Suprapubic skin (tissue), 4 donors: Measurements from ENCODE around the gene BMPR1B. TPM values are rescaled to one million over a fixed set of nuclear protein-coding genes. Genes with fewer than 3 reads are reported as not detected.

Experiments used
- DNase-seq, 2 donors: peaks; one replicate each; pipeline ENCODE4 v3.0.0-alpha.2; 2019; ENCODE audit warnings: low spot score in 2 of 2
- H3K27ac ChIP-seq: fragments of 200-600 bp; sonication (generic); one replicate; pipeline ENCODE4 v1.5.1; 2019
- H3K27me3 ChIP-seq: fragments of 200-600 bp; sonication (generic); one replicate; pipeline ENCODE4 v1.5.1; 2019
- H3K36me3 ChIP-seq: fragments of 200-600 bp; sonication (generic); one replicate; pipeline ENCODE4 v1.5.1; 2019
- H3K4me1 ChIP-seq: fragments of 200-600 bp; sonication (generic); one replicate; pipeline ENCODE4 v1.5.1; 2019
- H3K4me3 ChIP-seq: fragments of 200-600 bp; sonication (generic); one replicate; pipeline ENCODE4 v1.5.1; 2019; ENCODE audit warnings: mild to moderate bottlenecking
- H3K9me3 ChIP-seq: fragments of 200-600 bp; sonication (generic); one replicate; pipeline ENCODE4 v1.5.1; 2019
- EP300 ChIP-seq: sonication (generic); formaldehyde crosslinking; IDR thresholded peaks from one replicate; pipeline ENCODE4 v1.6.1; 2017; ENCODE audit warnings: antibody characterized with exemption
- POLR2A ChIP-seq, 2 donors: fragments of 450-650 bp; IDR thresholded peaks; one replicate each; pipeline ENCODE4 v1.6.1; 2017; ENCODE audit warnings: antibody characterized with exemption in 2 of 2, mild to moderate bottlenecking in 2 of 2, moderate library complexity in 2 of 2
- POLR2AphosphoS5 ChIP-seq, 3 donors: sonication (generic); formaldehyde crosslinking; IDR thresholded peaks; one replicate each; pipeline ENCODE4 v1.6.1; 2017; ENCODE audit warnings: antibody characterized with exemption in 3 of 3
- WGBS: methylation state at CpG from one replicate; pipeline ENCODE4 v1.1.5; 2018; 5-methylcytosine and 5-hydroxymethylcytosine counted together
- total RNA-seq, 4 donors: library from RNA; depleted of rRNA; stranded (reverse); fragments of >200 nt; gene quantifications; one replicate each; pipeline ENCODE4 v1.1.0, GENCODE V29; 2016
- TF ChIP-seq, protein P1 (sequence below), 2 donors: fragments of 200-600 bp in 1 of 2; fragments of 450-650 bp in 1 of 2; sonication (generic) in 1 of 2; IDR thresholded peaks; one replicate each; pipeline ENCODE4 v1.5.1; 2016 to 2019; ENCODE audit warnings: antibody characterized with exemption in 2 of 2, mild to moderate bottlenecking in 1 of 2, moderate library complexity in 1 of 2

Gene BMPR1B
- total RNA-seq, 4 donors from 2014 or later: 0.38 to 1.2 (median 0.75) TPM

DNA sequence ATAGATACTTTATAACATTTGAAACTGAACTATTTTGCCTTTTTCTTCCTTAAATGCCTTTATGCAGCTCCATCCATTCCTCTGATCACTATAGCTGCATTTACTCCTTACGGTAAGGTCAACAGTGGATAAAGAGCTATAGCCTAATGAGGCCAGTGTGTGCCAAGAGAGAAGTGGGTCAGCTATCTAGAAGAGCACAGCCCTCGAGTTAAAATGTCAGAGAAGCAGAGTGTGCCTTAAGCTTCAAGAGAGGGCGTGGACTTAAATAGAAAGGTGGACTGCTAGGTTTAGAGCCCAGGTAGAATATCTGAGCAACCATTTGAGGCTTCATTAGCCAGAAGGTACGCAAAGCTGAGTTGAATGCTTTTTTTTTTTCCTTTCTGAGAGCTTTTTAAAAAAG, 347.4 kb downstream of the BMPR1B start:
- Histone ChIP-seq H3K27ac (no peak overlapping the region), H3K27me3 (no peaks in the 10 kb centered on the region), H3K4me1 (no peaks in the 10 kb centered on the region), H3K4me3 (no peak overlapping the region), H3K36me3 (no peaks in the 10 kb centered on the region), H3K9me3 (no peaks in the 10 kb centered on the region)
- DNase-seq: no peak
- whole genome bisulfite sequencing: 85% methylated on average over 4 of the region's 4 CpGs
- TF ChIP-seq POLR2AphosphoS5 (IDR thresholded peaks at IDR 0.05) (no peak), EP300 (no peak), POLR2A (IDR thresholded peaks at IDR 0.05) (no peak)
- TF ChIP-seq, protein P1, sequence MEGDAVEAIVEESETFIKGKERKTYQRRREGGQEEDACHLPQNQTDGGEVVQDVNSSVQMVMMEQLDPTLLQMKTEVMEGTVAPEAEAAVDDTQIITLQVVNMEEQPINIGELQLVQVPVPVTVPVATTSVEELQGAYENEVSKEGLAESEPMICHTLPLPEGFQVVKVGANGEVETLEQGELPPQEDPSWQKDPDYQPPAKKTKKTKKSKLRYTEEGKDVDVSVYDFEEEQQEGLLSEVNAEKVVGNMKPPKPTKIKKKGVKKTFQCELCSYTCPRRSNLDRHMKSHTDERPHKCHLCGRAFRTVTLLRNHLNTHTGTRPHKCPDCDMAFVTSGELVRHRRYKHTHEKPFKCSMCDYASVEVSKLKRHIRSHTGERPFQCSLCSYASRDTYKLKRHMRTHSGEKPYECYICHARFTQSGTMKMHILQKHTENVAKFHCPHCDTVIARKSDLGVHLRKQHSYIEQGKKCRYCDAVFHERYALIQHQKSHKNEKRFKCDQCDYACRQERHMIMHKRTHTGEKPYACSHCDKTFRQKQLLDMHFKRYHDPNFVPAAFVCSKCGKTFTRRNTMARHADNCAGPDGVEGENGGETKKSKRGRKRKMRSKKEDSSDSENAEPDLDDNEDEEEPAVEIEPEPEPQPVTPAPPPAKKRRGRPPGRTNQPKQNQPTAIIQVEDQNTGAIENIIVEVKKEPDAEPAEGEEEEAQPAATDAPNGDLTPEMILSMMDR (IDR thresholded peaks at IDR 0.05): no peak

DNA sequence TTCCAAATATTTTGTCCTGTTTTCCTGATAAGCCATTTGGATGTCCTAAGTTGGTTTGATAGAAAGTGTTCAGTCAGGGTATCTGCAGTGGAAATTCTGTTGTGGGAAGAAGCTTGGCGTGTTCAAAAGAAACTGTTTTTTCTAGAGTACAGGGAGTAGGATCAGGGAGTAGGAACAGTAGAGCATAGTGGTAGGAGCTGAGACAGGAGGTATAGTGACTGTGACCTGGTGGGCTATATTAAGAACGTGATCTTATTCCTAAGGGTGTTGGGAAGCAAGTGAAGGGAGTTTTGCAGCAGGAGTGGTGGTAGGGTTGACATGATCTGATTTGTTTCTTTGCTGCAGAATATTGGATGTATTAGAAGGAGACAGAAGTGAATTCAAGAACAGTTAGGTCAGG, 348.2 kb downstream of the BMPR1B start:
- TF ChIP-seq POLR2A (IDR thresholded peaks at IDR 0.05) (no peak), POLR2AphosphoS5 (IDR thresholded peaks at IDR 0.05) (no peak), EP300 (no peak)
- TF ChIP-seq, protein P1 (IDR thresholded peaks at IDR 0.05): no peak
- Histone ChIP-seq H3K27me3 (no peaks in the 10 kb centered on the region), H3K4me3 (no peak overlapping the region), H3K27ac (no peak overlapping the region), H3K9me3 (no peaks in the 10 kb centered on the region), H3K36me3 (no peaks in the 10 kb centered on the region), H3K4me1 (no peaks in the 10 kb centered on the region)
- 90% methylated on average over 2 of the region's 2 CpGs for WGBS
- DNase-seq: no peak

DNA sequence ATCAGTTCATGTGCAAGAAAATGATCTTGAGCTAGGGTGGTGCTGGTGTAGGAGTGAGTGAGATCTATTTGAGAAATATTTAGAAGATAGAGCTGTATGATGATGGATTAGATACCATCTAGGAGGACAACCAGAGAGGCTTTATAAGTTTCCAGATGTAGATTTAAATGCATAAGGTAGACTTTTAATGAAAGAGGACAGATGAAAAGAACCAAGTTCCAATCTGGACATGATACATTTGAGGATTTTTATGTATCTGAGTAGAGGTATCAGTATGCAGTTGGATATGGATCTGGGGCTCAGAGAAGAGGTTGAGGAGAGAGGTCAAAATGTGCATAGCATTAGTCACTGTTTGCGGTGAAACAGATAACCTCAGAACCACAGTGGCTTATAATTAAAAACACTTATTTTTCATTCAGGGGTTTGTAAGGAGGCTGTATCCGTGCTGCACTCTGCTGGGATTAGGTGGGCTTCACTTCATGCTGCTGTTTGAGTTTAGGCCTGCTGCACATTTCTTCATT, 348.7 kb downstream of the BMPR1B start:
- no peak overlapping the region for H3K4me3 ChIP-seq
- no peak overlapping the region for H3K27ac ChIP-seq
- WGBS: 87% methylated on average over 2 of the region's 2 CpGs
- no peaks in the 10 kb centered on the region for H3K36me3 ChIP-seq
- TF ChIP-seq POLR2AphosphoS5 (IDR thresholded peaks at IDR 0.05) (no peak), EP300 (no peak), POLR2A (IDR thresholded peaks at IDR 0.05) (no peak)
- TF ChIP-seq, protein P1 (IDR thresholded peaks at IDR 0.05): no peak
- H3K4me1 ChIP-seq: no peaks in the 10 kb centered on the region
- no peaks in the 10 kb centered on the region for H3K9me3 ChIP-seq
- DNase-seq: no peak
- H3K27me3 ChIP-seq: no peaks in the 10 kb centered on the region

DNA sequence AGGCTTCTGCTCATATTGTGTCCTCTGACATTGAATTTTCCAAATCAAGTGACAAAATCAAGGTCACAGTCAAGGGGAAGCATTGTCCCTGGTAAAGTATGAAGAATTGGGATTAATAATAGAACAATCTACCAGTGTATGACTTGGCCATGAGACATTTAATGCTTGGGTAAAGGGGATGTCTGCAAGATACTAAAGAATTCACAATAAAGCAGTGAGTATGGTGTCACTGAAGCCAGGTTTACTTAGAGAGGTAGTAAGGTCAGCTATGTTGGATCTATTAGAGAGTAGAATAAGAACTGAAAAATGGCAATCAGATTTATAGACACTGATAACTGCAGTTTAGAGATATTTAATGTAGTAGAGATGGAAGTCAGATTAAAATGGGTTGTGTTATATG, 349.2 kb downstream of the BMPR1B start:
- Histone ChIP-seq H3K4me3 (no peak overlapping the region), H3K27me3 (no peaks in the 10 kb centered on the region), H3K36me3 (no peaks in the 10 kb centered on the region), H3K9me3 (no peaks in the 10 kb centered on the region), H3K27ac (no peak overlapping the region), H3K4me1 (no peaks in the 10 kb centered on the region)
- TF ChIP-seq EP300 (no peak), POLR2A (IDR thresholded peaks at IDR 0.05) (no peak), POLR2AphosphoS5 (IDR thresholded peaks at IDR 0.05) (no peak)
- TF ChIP-seq, protein P1 (IDR thresholded peaks at IDR 0.05): no peak
- no peak for DNase-seq

DNA sequence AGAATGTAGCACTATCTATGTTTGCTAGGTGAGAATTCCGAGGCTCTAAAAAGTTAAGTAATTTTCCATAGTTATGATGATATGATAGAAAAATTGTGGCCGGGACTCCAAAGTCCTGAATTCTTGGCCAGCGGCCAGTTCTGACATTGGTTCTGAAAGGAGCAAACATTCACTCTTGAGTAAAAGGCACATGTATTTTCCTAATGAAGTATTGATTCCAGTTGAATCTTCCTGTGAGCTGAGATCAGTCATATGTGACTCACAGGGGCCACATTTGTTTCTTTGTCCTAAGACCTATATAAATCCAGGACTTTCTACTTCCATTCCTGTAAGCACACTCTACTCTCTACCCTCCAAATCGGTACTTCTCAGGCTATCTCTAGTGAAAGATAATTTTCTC, 349.9 kb downstream of the BMPR1B start:
- no peaks in the 10 kb centered on the region for H3K27me3 ChIP-seq
- no peak for DNase-seq
- TF ChIP-seq POLR2AphosphoS5 (IDR thresholded peaks at IDR 0.05) (no peak), POLR2A (IDR thresholded peaks at IDR 0.05) (no peak), EP300 (no peak)
- TF ChIP-seq, protein P1 (IDR thresholded peaks at IDR 0.05): no peak
- WGBS: 73% methylated on average over 4 of the region's 4 CpGs
- no peak overlapping the region for H3K4me3 ChIP-seq
- no peaks in the 10 kb centered on the region for H3K9me3 ChIP-seq
- H3K4me1 ChIP-seq: no peaks in the 10 kb centered on the region
- H3K36me3 ChIP-seq: no peaks in the 10 kb centered on the region
- no peak overlapping the region for H3K27ac ChIP-seq
